ENCODE data around the gene ATP8B4. TPM values are rescaled to one million over a fixed set of nuclear protein-coding genes. Genes with fewer than 3 reads are reported as not detected.

ATP8B4 gene
- total RNA-seq, 1 experiment from 2014 or later, result 0.20 TPM

DNA sequence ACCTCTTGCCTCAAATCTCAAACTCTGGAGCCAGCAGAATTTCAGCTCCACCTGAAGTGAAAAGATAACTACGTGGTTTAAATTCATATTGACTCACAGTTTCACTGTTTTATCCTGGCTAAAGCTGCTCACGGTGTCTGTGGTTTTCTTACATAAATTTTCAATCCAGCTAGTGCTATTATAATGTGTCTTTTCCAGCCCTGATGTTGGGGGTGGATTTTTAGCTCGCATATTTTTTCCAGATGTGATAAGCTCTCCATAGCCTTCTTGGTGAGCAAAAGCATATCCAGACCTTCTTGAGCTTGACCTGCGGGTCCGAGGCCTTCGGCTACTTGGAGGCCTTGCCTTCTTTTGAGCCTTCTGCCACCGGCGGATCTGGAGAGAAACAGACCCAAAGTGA is 258.9 kb downstream of the ATP8B4 start:
- Histone ChIP-seq H3K27ac (no peak overlapping the region), H3K9me3 (ENCODE audit: insufficient read depth, low read depth) (no peaks in the 10 kb centered on the region), H3K9me2 (ENCODE audit: insufficient read depth) (no peaks in the 10 kb centered on the region), H3K79me2 (ENCODE audit: low read depth) (no peaks in the 10 kb centered on the region), H2AFZ (no peak overlapping the region), H3K4me3 (no peak overlapping the region), H3K4me2 (no peak overlapping the region), H4K20me1 (ENCODE audit: insufficient read depth) (no peaks in the 10 kb centered on the region), H3F3A (ENCODE audit: insufficient read depth, low read depth) (no peaks in the 10 kb centered on the region), H3K36me3 (ENCODE audit: low read depth) (no peaks in the 10 kb centered on the region), H3K4me1 (replicated peaks; ENCODE audit: insufficient read depth) (no peaks in the 10 kb centered on the region), H3K27me3 (ENCODE audit: insufficient read depth, low read depth) (no peaks in the 10 kb centered on the region)
- intact Hi-C loops (cut with micrococcal nuclease; ENCODE audit: unreplicated experiment), result no loop called here
- no TSS peak for BruUV-seq (replicated peaks)
- CTCF ChIA-PET, result no interaction called here
- no peak for TF ChIP-seq EZH2 (IDR thresholded peaks at IDR 0.05; ENCODE audit: low read depth)
- TF ChIP-seq, protein P1, sequence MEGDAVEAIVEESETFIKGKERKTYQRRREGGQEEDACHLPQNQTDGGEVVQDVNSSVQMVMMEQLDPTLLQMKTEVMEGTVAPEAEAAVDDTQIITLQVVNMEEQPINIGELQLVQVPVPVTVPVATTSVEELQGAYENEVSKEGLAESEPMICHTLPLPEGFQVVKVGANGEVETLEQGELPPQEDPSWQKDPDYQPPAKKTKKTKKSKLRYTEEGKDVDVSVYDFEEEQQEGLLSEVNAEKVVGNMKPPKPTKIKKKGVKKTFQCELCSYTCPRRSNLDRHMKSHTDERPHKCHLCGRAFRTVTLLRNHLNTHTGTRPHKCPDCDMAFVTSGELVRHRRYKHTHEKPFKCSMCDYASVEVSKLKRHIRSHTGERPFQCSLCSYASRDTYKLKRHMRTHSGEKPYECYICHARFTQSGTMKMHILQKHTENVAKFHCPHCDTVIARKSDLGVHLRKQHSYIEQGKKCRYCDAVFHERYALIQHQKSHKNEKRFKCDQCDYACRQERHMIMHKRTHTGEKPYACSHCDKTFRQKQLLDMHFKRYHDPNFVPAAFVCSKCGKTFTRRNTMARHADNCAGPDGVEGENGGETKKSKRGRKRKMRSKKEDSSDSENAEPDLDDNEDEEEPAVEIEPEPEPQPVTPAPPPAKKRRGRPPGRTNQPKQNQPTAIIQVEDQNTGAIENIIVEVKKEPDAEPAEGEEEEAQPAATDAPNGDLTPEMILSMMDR (conservative IDR thresholded peaks at IDR 0.05), result no peak
- POLR2A ChIA-PET (ENCODE audit: unreplicated experiment), result no interaction called here
- DNase-seq, result no peak

DNA sequence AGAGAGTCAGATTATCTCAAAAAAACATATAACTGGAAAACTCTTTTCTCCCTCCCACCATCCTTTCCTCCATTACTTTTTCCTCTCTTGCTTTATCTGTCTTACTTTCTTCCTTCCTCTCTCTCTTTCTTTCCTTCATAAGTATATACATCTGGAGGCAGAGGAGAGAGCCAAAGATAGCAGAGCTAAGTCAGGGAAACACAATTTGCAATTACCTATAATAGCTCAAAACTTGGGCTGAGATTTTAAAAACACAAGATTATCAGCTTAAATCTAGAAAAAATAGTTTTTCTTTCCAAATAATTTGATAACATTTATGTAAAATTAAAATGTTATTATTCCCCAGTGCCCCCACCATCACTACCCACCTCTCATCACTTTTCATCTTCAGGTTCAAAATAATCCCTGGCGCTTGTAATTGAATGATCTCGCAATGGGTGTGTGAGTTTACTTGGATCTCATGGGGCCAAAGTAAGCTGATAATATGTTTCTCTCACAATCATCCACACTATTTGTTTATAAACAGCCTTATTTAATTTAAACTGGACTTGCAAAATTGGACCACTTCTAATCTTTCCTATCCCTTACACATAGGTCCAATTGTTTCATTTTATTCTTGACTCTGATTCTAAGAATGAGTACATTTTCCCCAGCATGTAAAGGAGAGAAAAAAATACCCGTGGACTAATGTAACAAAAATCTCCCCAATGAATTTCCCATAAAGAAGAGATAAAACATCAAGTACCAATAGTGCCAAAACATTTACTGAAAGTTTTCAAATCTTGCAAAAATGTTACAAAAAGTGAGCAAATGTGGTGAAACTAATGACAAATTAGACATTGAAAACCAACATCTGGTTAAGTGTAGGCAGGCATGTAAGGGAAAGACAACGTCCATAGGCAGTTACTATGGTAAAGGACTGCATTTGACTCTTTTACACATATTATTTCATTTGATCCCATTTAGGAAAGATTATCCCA is 261.2 kb downstream of the ATP8B4 start:
- DNase-seq, result no peak
- Histone ChIP-seq H3K79me2 (ENCODE audit: low read depth) (no peaks in the 10 kb centered on the region), H3K4me1 (replicated peaks; ENCODE audit: insufficient read depth) (no peaks in the 10 kb centered on the region), H3F3A (ENCODE audit: insufficient read depth, low read depth) (no peaks in the 10 kb centered on the region), H3K4me2 (no peak overlapping the region), H3K9me3 (ENCODE audit: insufficient read depth, low read depth) (no peaks in the 10 kb centered on the region), H2AFZ (no peak overlapping the region), H3K36me3 (ENCODE audit: low read depth) (no peaks in the 10 kb centered on the region), H3K27ac (no peak overlapping the region), H3K9me2 (ENCODE audit: insufficient read depth) (no peaks in the 10 kb centered on the region), H4K20me1 (ENCODE audit: insufficient read depth) (no peaks in the 10 kb centered on the region), H3K27me3 (ENCODE audit: insufficient read depth, low read depth) (no peaks in the 10 kb centered on the region), H3K4me3 (no peak overlapping the region)
- TF ChIP-seq, protein P1 (conservative IDR thresholded peaks at IDR 0.05), result no peak
- no peak for TF ChIP-seq EZH2 (IDR thresholded peaks at IDR 0.05; ENCODE audit: low read depth)
- ChIA-PET POLR2A (ENCODE audit: unreplicated experiment) (interaction anchor here (0.7 kb wide), 1 partner anchor 164 kb away, joined by 4 read pairs; no protein-coding TSS in a partner anchor), CTCF (no interaction called here)
- intact Hi-C loops (cut with micrococcal nuclease; ENCODE audit: unreplicated experiment), result no loop called here
- BruUV-seq (replicated peaks), result no TSS peak

DNA sequence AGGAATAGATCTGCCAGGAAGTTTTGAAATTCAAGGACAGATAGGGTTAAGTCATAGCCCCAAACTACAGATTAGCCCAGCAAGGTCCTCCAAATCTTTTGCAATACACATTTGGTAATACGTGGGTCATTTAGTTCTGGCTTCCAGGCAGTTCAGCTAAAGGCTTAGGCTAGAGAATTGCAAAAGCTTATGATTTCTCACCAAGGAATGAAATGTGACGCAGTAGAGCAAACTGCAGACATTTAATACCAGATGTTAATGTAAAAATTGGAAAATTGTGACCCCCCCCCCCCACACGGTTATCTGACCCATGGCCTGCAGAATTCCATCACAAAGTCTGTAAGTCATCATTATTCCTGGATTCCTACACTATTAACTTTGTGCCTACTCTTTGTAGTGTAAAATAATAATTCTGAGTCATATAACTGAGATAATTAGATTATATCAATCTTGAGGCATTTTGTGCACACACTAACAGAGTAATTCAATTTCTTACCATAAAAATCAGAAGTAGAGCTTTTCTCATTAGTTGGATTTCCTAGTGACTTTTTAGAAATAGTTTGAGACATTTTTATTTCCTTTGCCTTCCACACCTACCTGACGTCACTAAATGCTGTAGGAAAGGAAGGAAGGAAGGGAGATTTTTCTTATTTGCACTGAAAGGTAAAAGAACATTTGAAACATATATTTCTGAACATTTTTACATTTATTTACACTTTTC is 263.0 kb downstream of the ATP8B4 start:
- TF ChIP-seq, protein P1 (conservative IDR thresholded peaks at IDR 0.05), result no peak
- no peak for TF ChIP-seq EZH2 (IDR thresholded peaks at IDR 0.05; ENCODE audit: low read depth)
- H3K36me3 ChIP-seq (ENCODE audit: low read depth), result no peaks in the 10 kb centered on the region
- BruUV-seq (replicated peaks), result no TSS peak
- H3K27ac ChIP-seq, result no peak overlapping the region
- no peaks in the 10 kb centered on the region for H4K20me1 ChIP-seq (ENCODE audit: insufficient read depth)
- CTCF ChIA-PET, result no interaction called here
- no peaks in the 10 kb centered on the region for H3K79me2 ChIP-seq (ENCODE audit: low read depth)
- no peaks in the 10 kb centered on the region for H3K9me2 ChIP-seq (ENCODE audit: insufficient read depth)
- DNase-seq, result no peak
- H3K4me3 ChIP-seq, result no peak overlapping the region
- H3K4me1 ChIP-seq (replicated peaks; ENCODE audit: insufficient read depth), result no peaks in the 10 kb centered on the region
- no peak overlapping the region for H3K4me2 ChIP-seq
- no peaks in the 10 kb centered on the region for H3K9me3 ChIP-seq (ENCODE audit: insufficient read depth, low read depth)
- H3F3A ChIP-seq (ENCODE audit: insufficient read depth, low read depth), result no peaks in the 10 kb centered on the region
- intact Hi-C loops (cut with micrococcal nuclease; ENCODE audit: unreplicated experiment), result no loop called here
- POLR2A ChIA-PET (ENCODE audit: unreplicated experiment), result interaction anchor here (0.7 kb wide), 1 partner anchor 125 kb away, joined by 7 read pairs; no protein-coding TSS in a partner anchor
- H3K27me3 ChIP-seq (ENCODE audit: insufficient read depth, low read depth), result no peaks in the 10 kb centered on the region
- no peak overlapping the region for H2AFZ ChIP-seq
